Loucy (cell line): ENCODE results near the gene ZNF469.

Experiments
- CTCF ChIP-seq: fragments of 200-600 bp; sonication (generic); conservative IDR thresholded peaks from 2 replicates; pipeline ENCODE4 v1.5.1; 2014; ENCODE audit warnings: mild to moderate bottlenecking, antibody characterized with exemption, low read length
- EZH2phosphoT487 ChIP-seq: fragments of 200-600 bp; IDR thresholded peaks from 2 replicates; pipeline ENCODE4 v1.6.1; 2018; ENCODE audit warnings: antibody characterized with exemption, mild to moderate bottlenecking, moderate library complexity, borderline replicate concordance

- TF ChIP-seq CTCF (no peak), EZH2phosphoT487 (no peak)
Observed at GRCh38 chr16:88345721-88346560, 36.8 kb upstream of the ZNF469 start.
